Kidney (tissue), 22 donors: ENCODE data around the gene VILL. TPM values are rescaled to one million over a fixed set of nuclear protein-coding genes. Genes with fewer than 3 reads are reported as not detected.

ENCODE experiments used
- DNase-seq, 5 donors: peaks; one replicate each; pipeline ENCODE4 v3.0.0-alpha.2; 2013 to 2020
- FAIRE-seq: peaks from 2 replicates; lab custom pipeline; 2012; peaks lifted over from hg19 to GRCh38; lab: Jason Lieb, UNC
- H3K27ac ChIP-seq, 2 donors: one replicate each; pipeline ENCODE4 v1.7.0; 2013; ENCODE audit warnings: low read depth in 2 of 2, low read length in 2 of 2, inconsistent platforms in 1 of 2
- H3K27me3 ChIP-seq: one replicate; pipeline ENCODE4 v1.7.1; 2013; ENCODE audit warnings: low read length, inconsistent platforms; ENCODE audit not compliant: control insufficient read depth, insufficient read depth
- H3K36me3 ChIP-seq, 3 donors: one replicate each; pipeline versions ENCODE4 v1.7.0 to v1.7.1; 2013; ENCODE audit warnings: low read length in 3 of 3, control low read depth in 1 of 3, inconsistent platforms in 1 of 3; ENCODE audit not compliant: insufficient read depth in 3 of 3, control insufficient read depth in 2 of 3
- H3K4me1 ChIP-seq, 3 donors: one replicate each; pipeline versions ENCODE4 v1.7.0 to v1.7.1; 2013; ENCODE audit warnings: low read length in 3 of 3, inconsistent platforms in 1 of 3, low read depth in 1 of 3; ENCODE audit not compliant: control insufficient read depth in 2 of 3, insufficient read depth in 2 of 3
- H3K4me3 ChIP-seq, 3 donors: one replicate each; pipeline versions ENCODE4 v1.7.0 to v1.8.1; 2013; ENCODE audit warnings: low read length in 3 of 3, control low read depth in 1 of 3, inconsistent platforms in 1 of 3
- H3K9ac ChIP-seq, 3 donors: one replicate each; pipeline versions ENCODE4 v1.7.0 to v1.7.1; 2013; ENCODE audit warnings: low read length in 3 of 3, control low read depth in 1 of 3, inconsistent platforms in 1 of 3
- H3K9me3 ChIP-seq, 3 donors: one replicate each; pipeline versions ENCODE4 v1.7.0 to v1.7.1; 2013; ENCODE audit warnings: low read length in 3 of 3, control low read depth in 1 of 3, inconsistent platforms in 1 of 3; ENCODE audit not compliant: control insufficient read depth in 2 of 3, insufficient read depth in 1 of 3
- intact Hi-C: fragments of 100-400 bp; cut with DNase I; formaldehyde crosslinking; loops from one replicate; pipeline ENCODE4 v1.11.1; 2022
- long read RNA-seq, 10 donors: library from polyadenylated mRNA in 1 of 10; unstranded in 1 of 10; transcript quantifications; one replicate each; pipeline ENCODE4 v2.0.0 and lab custom pipeline, GENCODE V29; 2021 to 2026
- polyA plus RNA-seq: library from polyadenylated mRNA; stranded (reverse); fragments of 350-450 nt; fragmentation: Illumina TruSeq; extraction: RNeasy Lipid Tissue Mini Kit (QIAGEN cat#74804); gene quantifications from one replicate; pipeline ENCODE4 v1.2.3, GENCODE V29; 2014; ENCODE audit warnings: low read depth, low replicate concordance; ENCODE audit not compliant: insufficient read depth
- total RNA-seq: library from RNA; stranded (reverse); fragmentation: NEBNext Ultra II Directional; extraction: Animal tissue kit (Norgen Biotek cat#: 25700); gene quantifications from one replicate; pipeline ENCODE4 v1.2.1, GENCODE V29; 2021
- TF ChIP-seq, protein P1 (sequence below): IDR thresholded peaks from 3 replicates; pipeline ENCODE4 v1.5.1; 2012; ENCODE audit warnings: mild to moderate bottlenecking, moderate library complexity, borderline replicate concordance; ENCODE audit not compliant: insufficient read depth; ENCODE audit errors: extremely low read depth
- donor health status: control.
- donor health status: control.
- donor health status: control.
- donor health status: control.
- donor health status: control.
- donor health status: DM: yes; HTN: yes; CAD: no.
- donor health status: Normal renal cell carcinoma (clear cell type).

VILL gene
- 7.6 TPM for total RNA-seq
- polyA plus RNA-seq = 7.4 TPM
- long read RNA-seq, donor 1 = 0 reads
- long read RNA-seq, donor 2 = 0 reads
- long read RNA-seq, donor 3 = 0 reads
- long read RNA-seq, donor 4 = 0 reads
- long read RNA-seq, donor 5 = 0 reads
- long read RNA-seq, donor 6 = 0 reads
- long read RNA-seq, donor 7, partial matches to known transcripts = 5 of 7 reads
- long read RNA-seq, donor 7, other reads (novel, unspliced or antisense) = 2 of 7 reads
- long read RNA-seq, donor 8 = 0 reads
- long read RNA-seq, donor 9 = 0 reads
- long read RNA-seq, donor 10 = 0 reads

DNA sequence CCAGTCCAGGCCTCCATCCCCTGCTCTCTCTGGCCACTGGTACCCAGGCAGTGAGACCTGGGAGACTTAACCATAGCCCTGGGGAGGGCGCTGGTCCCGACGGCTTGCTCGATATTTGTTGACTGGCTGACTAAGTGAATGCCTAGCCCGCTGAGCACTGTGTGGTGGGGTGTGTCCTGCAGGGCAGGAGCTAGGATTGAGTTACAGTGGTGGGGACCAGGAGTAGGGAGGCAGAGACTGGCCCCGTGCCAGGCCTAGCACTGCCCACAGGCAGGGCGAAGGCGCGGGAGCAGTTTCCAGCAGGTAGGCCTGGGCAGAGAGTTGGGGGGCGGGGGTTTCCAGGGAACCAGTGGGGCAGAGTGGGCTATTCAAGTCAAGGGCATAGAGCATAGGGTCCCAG lies at the start of gene VILL:
VILL (plus strand) TSS at position 260 of the 400 bp plus-strand sequence. CDS start 2,887 bp downstream, outside the sequence.
- Histone ChIP-seq H3K9me3 (no peaks in the 10 kb centered on the region), H3K36me3 (no peaks in the 10 kb centered on the region), H3K4me3 (no peak within 1 kb of the TSS), H3K27me3 (no peaks in the 10 kb centered on the region), H3K4me1 (peaks cover 0 to 5% (median 0%) of the 10 kb centered on the region in 3 donors), H3K9ac (no peak within 1 kb of the TSS), H3K27ac (no peak within 1 kb of the TSS)
- no peak for FAIRE-seq
- DNase-seq = peak; percentile 47 to 82 (median 64)
- intact Hi-C loops = no loop called here
- TF ChIP-seq, protein P1, sequence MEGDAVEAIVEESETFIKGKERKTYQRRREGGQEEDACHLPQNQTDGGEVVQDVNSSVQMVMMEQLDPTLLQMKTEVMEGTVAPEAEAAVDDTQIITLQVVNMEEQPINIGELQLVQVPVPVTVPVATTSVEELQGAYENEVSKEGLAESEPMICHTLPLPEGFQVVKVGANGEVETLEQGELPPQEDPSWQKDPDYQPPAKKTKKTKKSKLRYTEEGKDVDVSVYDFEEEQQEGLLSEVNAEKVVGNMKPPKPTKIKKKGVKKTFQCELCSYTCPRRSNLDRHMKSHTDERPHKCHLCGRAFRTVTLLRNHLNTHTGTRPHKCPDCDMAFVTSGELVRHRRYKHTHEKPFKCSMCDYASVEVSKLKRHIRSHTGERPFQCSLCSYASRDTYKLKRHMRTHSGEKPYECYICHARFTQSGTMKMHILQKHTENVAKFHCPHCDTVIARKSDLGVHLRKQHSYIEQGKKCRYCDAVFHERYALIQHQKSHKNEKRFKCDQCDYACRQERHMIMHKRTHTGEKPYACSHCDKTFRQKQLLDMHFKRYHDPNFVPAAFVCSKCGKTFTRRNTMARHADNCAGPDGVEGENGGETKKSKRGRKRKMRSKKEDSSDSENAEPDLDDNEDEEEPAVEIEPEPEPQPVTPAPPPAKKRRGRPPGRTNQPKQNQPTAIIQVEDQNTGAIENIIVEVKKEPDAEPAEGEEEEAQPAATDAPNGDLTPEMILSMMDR = no peak

DNA sequence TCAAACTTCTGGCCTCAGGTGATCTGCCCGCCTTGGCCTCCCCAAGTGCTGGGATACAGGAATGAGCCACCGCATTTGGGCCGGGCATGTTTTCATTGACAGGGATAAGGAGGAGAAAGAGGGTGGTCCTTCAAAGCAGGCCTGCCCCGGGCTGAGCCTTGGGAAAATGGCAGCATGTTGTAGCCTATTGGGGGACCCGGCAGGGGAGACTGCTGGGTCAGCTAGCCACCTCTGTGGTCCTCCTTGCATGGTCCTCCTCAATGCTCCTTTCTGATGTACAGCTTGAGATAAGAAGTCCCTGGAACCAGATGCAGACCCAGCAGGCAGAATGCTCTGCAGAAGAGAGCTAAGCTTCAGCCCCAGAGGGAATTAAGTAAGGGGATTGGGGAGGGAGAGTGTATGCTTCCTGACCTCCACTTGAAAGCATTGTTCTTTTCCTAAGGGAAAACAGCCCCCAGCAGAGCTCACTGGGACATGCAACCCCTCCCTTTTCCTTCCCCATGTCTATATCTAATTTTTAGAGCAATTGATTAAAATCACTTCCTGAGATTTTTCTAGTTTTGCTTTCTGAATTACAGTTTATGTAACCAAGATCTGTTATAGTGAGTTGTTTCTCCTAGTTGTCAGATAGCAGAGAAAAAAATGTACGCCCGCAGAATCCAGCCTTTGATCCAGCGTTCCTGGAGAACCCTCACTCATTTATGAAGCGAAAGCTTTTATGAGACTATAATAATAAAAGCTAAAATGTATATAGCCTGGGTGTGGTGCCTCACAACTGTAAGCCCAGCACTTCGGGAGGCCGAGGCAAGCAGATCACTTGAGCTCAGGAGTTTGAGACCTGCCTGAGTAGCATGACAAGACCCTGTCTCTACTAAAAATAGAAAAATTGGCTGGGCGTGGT lies 48.7 kb upstream of the VILL start:
- intact Hi-C loops = no loop called here
- no peaks in the 10 kb centered on the region for H3K27me3 ChIP-seq
- DNase-seq (no peak), FAIRE-seq (no peak)
- peak overlapping the region in 1 of 2 donors; percentile 34 for H3K27ac ChIP-seq
- no peaks in the 10 kb centered on the region for H3K36me3 ChIP-seq
- H3K4me1 ChIP-seq = peaks cover 22 to 54% (median 40%) of the 10 kb centered on the region in 3 donors
- TF ChIP-seq, protein P1 = no peak
- no peak overlapping the region for H3K4me3 ChIP-seq
- no peaks in the 10 kb centered on the region for H3K9me3 ChIP-seq
- no peak overlapping the region for H3K9ac ChIP-seq

DNA sequence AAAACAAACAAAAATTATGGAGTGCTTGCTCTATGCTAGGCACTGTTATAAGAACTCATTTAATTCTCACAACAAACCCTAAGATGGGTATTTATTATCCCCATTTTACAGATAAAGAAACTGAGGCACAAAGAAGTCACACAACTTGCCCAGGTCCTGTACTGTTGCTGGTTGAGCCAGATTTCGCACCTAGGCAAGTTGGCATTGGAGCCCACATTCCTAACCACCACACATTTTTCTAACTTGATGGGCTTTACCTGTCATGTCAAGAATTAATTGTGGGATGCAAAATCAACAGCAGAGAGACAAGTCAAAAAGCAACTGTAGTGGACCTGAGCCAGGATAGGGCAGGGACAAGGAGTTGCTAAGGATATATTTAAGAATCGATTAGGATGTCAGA lies 47.9 kb upstream of the VILL start:
- TF ChIP-seq, protein P1 = no peak
- DNase-seq = no peak
- intact Hi-C loops = no loop called here
- no peaks in the 10 kb centered on the region for H3K36me3 ChIP-seq
- H3K27me3 ChIP-seq = no peaks in the 10 kb centered on the region
- no peak overlapping the region for H3K9ac ChIP-seq
- no peak for FAIRE-seq
- H3K9me3 ChIP-seq = no peaks in the 10 kb centered on the region
- no peak overlapping the region for H3K4me3 ChIP-seq
- H3K4me1 ChIP-seq = peaks cover 22 to 55% (median 43%) of the 10 kb centered on the region in 3 donors
- peak overlapping the region in 1 of 2 donors; percentile 24 for H3K27ac ChIP-seq
